GM19455 (cell line): ENCODE results near the gene LMAN1L.

Source experiments
- ATAC-seq: cut with Tn5 transposase; IDR thresholded peaks from one replicate; pipeline ENCODE4 v1.9.1; 2021; ENCODE audit not compliant: unreplicated experiment

Gene LMAN1L

GRCh38 chr15:74815121-74815934 lies 2.7 kb downstream of the LMAN1L start:
- ATAC-seq, result no peak

- ATAC-seq, result no peak
Observed at GRCh38 chr15:74815961-74816360, 3.3 kb downstream of the LMAN1L start.

DNA sequence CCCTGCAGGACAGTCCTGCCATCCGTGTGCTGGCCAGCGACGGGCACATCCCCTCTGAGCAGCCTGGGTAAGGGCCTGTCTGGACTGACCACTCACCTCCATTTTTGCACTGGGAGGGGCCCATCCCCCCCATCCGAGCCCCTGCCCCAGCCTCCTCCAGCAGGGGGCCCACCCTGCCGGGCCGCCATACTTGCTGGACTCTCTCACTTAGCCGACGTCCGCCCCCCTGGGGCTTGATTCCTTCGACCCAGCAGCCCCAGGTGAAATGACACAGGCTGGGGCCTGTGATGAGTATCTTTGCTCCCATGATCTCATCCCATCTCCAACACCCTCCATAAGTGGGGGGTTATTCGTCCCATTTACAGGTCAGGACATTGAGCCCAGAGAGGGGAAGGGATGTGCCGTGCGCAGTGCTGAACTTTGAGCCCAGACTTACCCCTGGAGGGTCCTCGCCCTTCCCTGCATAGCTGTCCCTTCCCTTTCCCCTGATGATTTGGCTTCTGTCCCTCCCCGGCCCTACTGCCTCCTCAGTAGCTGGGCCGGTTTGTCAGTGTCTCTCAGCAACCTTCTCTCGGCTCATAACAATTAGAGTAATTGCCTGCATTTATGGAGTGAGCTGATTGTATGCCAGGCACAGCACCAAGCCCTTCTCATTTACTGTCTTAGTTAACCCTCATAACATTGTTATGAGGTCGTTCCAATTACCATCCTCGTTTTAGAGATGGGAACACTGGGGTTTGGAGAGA lies 4.2 kb downstream of the LMAN1L start:
- no peak for ATAC-seq

GRCh38 chr15:74817370-74817737 lies 4.7 kb downstream of the LMAN1L start:
- no peak for ATAC-seq

- no peak for ATAC-seq
Observed at GRCh38 chr15:74820056-74820455, 7.4 kb downstream of the LMAN1L start.

GRCh38 chr15:74821091-74821789 lies 8.6 kb downstream of the LMAN1L start:
- ATAC-seq, result no peak

DNA sequence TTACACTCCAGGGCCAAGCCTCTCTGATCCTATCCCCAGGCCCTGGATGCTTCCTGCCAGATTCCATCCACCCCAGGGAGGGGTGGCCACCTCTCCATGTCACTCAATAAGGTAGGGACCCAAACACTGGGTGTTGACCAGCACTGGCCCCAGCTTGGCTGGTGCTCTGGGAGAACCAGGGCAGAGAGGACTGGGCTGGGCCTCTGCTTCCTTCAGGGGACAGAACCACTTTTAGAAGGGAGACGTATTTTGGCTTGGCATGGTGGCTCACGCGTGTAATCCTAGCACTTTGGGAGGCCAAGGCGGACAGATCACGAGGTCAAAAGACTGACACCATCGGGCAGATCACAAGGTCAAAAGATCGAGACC lies 9.1 kb downstream of the LMAN1L start:
- no peak for ATAC-seq

DNA sequence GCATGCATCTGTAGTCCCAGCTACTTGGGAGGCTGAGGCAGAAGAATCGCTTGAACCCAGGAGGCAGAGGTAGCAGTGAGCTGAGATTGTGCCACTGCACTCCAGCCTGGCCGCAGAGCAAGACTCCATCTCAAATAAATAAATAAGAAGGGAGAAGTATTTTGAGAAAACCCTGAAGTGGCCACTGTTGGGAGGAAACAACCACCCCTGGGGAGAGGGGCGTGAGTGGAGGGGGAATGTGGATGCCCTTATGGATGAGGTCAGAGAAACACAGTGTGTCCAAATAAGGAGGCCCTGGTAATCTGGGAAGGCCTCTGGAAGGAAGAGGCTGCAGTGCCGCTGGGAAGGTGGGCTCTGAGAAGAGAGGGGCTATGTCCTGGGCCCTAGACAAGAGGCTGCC lies 9.6 kb downstream of the LMAN1L start:
- no peak for ATAC-seq

GRCh38 chr15:74823324-74823723 lies 10.7 kb downstream of the LMAN1L start:
- no peak for ATAC-seq

DNA sequence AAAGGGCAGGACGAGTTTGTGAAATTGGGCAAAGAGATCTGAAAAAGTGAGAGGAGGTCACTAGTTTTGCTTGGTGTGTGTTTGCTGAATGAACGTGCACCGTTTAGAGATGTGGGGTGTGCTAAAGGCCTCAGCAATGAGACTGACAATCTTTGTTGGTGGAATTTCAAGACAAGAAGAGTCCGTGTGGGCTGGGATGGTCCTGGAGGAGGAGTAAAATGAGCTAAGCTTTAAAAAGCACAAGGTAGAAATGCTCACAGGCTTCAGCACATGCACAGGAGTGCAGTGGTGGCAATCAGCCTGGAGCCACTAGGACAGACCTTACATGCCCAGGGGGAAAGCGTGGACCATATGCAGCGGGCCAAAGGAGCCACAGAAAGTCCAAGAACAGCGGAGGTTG lies 12.3 kb downstream of the LMAN1L start:
- no peak for ATAC-seq

GRCh38 chr15:74825866-74826265 lies 13.2 kb downstream of the LMAN1L start:
- no peak for ATAC-seq

DNA sequence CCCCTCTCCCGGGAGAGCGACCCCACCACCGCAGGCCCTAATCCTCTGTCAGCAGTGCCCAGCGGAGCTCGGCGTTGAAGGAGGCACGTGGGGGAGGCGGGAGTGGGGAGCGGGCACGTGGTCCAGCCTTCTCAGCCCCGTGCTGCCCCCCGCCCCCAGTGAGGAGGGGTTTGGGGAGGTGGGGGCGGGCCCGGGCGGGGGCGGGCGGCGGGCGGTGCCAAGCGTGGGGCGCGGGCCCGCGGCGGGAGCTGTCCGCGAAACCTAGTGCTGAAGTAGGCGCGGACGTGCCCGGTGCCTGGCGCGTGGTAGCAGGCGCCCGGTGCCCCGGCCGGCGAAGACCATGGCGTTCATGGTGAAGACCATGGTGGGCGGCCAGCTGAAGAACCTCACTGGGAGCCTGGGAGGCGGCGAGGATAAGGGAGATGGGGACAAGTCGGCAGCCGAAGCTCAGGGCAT lies 13.8 kb downstream of the LMAN1L start, which contains the start of gene CPLX3:
TSS of gene CPLX3 (plus strand) at position 264 of the 456 bp plus-strand sequence. CDS start at position 341, 77 bp downstream.
- ATAC-seq, result no peak

- no peak for ATAC-seq
Observed at GRCh38 chr15:74826921-74827320, 14.3 kb downstream of the LMAN1L start.

- no peak for ATAC-seq
Observed at GRCh38 chr15:74827614-74828013, 15.0 kb downstream of the LMAN1L start.

DNA sequence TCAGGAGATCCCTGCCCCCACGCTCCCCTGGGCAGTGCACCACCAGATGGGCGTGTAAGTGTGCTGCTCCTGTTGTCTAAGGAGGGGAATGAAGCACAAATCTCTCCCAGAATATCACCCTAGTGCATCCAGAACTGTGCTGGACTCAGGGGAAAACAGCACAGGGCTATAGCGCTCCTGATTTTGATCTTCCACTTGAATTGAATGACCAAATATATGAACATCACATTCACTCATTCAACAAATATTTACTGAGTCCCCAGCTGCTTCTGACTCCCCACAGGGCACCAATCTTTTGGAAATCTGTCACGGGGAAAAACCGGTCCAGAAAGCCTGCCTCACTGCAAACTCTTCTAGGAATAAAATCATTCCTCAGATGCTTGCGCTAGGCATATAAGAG lies 16.2 kb downstream of the LMAN1L start:
- ATAC-seq, result no peak

DNA sequence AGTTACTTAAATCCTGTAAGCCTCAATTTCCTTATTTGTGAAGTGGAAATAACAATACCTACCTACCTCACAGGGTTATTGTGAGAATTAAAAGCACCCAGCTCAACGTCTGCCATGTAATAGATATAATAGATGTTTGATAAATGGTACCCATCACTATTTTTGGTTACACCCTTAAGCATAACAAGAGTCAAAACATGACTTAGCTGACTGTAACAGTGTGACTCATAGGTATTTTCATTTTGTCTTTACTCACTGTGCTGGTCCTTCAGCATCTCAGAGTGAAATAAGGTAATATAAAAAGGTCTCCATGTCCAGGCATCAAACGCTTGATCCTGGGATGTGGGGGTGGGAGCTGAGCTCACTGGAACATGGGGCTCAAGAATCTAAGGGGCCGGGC lies 16.9 kb downstream of the LMAN1L start:
- no peak for ATAC-seq

DNA sequence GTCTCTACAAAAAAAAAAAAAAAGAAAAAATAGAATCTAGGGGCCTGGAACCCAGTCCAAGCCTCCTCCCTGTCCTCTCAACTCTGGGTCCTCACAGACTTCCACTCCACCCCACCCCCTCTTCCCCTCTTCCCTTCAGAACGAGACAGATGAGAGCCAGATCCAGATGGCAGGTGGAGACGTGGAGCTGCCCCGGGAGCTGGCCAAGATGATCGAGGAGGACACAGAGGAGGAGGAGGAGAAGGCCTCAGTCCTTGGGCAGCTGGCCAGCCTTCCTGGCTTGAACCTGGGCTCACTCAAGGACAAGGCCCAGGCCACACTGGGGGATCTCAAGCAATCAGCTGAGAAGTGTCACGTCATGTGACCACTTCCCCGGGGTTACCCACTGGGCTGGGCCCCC lies 17.4 kb downstream of the LMAN1L start:
- ATAC-seq, result no peak

DNA sequence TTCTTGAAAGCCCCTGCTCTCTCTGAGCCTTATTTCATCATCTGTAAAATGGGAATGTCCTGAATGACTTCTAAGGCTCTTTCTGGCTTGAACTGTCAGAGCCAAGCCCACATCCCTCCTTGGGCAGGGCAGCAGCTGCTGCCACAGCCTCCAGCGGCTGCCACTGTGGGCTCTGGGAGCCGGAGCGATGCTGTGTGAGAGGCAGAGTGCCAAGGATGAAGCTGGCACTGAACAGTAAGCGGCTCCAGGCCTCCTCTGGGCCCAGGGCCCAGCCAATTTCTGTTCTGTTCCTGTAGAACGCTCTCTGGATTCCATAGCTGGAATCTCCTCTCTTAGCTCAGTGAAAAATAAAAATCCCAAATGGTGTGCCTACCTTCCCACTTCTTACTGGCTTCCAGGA lies 18.2 kb downstream of the LMAN1L start:
- ATAC-seq, result no peak

GRCh38 chr15:74831813-74832495 lies 19.3 kb downstream of the LMAN1L start:
- no peak for ATAC-seq

DNA sequence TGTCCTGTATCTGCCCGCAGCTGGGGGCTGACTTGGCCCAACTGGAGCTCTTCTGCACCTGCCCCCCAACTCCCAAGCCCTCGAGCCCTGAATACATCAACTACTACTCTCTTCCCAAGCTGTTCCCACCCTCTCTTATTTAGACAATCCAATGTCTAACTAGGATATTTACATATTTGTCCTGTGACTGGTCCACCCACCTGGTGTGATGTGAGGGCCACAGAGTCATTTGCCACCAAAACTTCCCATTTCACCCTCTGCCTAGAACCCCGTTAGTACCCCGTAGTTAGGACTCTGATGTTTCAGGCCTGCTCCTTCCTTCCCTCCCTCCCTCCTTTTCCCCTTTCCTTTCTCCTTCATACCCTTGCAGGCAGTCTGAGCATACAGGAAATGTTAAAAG lies 20.2 kb downstream of the LMAN1L start:
- ATAC-seq, result no peak
